CD4-positive, alpha-beta T cell (primary cell): ENCODE data around the gene FRMD5. TPM values are rescaled to one million over a fixed set of nuclear protein-coding genes. Genes with fewer than 3 reads are reported as not detected.

Experiments
- ATAC-seq: fragments of 200-7000 bp; cut with Tn5 transposase; one replicate; pipeline ENCODE4 v1.10.0; 2022; ENCODE audit warnings: mild to moderate bottlenecking; ENCODE audit not compliant: poor library complexity
- CTCF ChIA-PET: fragments of 350-600 bp; sonication (Branson Sonifier 250); formaldehyde crosslinking; loops from one replicate; lab custom pipeline; 2021; ENCODE audit warnings: antibody characterized with exemption, inconsistent platforms; lab: Charles Lee
- POLR2A ChIA-PET: fragments of 350-600 bp; sonication (Branson Sonifier 250); formaldehyde crosslinking; loops from one replicate; lab custom pipeline; 2021; ENCODE audit warnings: antibody characterized with exemption, inconsistent platforms; lab: Charles Lee
- DNase-seq, 14 experiments: peaks; one replicate each; pipeline ENCODE4 v3.0.0-alpha.2; 2013 to 2020; ENCODE audit warnings: mixed read lengths in 2 of 14
- H3K27ac ChIP-seq, 2 donors: one replicate each; pipeline versions ENCODE4 v1.5.1 to v1.7.0; 2013; ENCODE audit warnings: low read length in 2 of 2, low read depth in 1 of 2, mild to moderate bottlenecking in 1 of 2
- H3K27me3 ChIP-seq, 2 experiments: 1 replicate in 1 of 2; 2 replicates in 1 of 2; pipeline versions ENCODE4 v1.6.1 to v1.7.0; 2013; ENCODE audit warnings: low read length in 2 of 2, control low read depth in 1 of 2, mild to moderate bottlenecking in 1 of 2, moderate library complexity in 1 of 2; ENCODE audit not compliant: insufficient read depth in 2 of 2, control insufficient read depth in 1 of 2
- H3K36me3 ChIP-seq: one replicate; pipeline ENCODE4 v1.6.1; 2013; ENCODE audit warnings: low read length, control low read depth; ENCODE audit not compliant: insufficient read depth
- H3K4me1 ChIP-seq: one replicate; pipeline ENCODE4 v1.6.1; 2013; ENCODE audit warnings: low read length, control low read depth; ENCODE audit not compliant: insufficient read depth
- H3K4me3 ChIP-seq: one replicate; pipeline ENCODE4 v1.5.1; 2013; ENCODE audit warnings: mild to moderate bottlenecking, low read length, moderate library complexity
- H3K9me3 ChIP-seq, 2 experiments: 1 replicate in 1 of 2; 2 replicates in 1 of 2; pipeline versions ENCODE4 v1.6.1 to v1.7.0; 2013; ENCODE audit warnings: low read length in 2 of 2, mild to moderate bottlenecking in 2 of 2, control low read depth in 1 of 2, moderate library complexity in 1 of 2; ENCODE audit not compliant: control insufficient read depth in 1 of 2, insufficient read depth in 1 of 2
- H3K27ac Mint-ChIP-seq: one replicate; pipeline ENCODE4 v1.8.0; 2020; ENCODE audit warnings: mixed read lengths
- H3K27me3 Mint-ChIP-seq: one replicate; pipeline ENCODE4 v1.8.0; 2021; ENCODE audit warnings: mixed read lengths
- H3K36me3 Mint-ChIP-seq: one replicate; pipeline ENCODE4 v1.8.0; 2021; ENCODE audit warnings: low read depth, mixed read lengths
- H3K4me1 Mint-ChIP-seq: one replicate; pipeline ENCODE4 v1.8.0; 2021; ENCODE audit warnings: low read depth, mixed read lengths
- H3K4me3 Mint-ChIP-seq: one replicate; pipeline ENCODE4 v1.8.0; 2020; ENCODE audit warnings: mild to moderate bottlenecking, mixed read lengths
- H3K9me3 Mint-ChIP-seq: one replicate; pipeline ENCODE4 v1.8.0; 2020; ENCODE audit warnings: mixed read lengths
- intact Hi-C, 2 experiments: fragments of 100-400 bp; cut with DNase I in 1 of 2; cut with micrococcal nuclease in 1 of 2; formaldehyde crosslinking; loops; one replicate each; pipeline versions ENCODE4 v1.15.1 to v1.9.0; 2023 to 2025; cut with DNase I, micrococcal nuclease
- total RNA-seq, 174 experiments: library from RNA in 2 of 174; stranded (reverse) in 2 of 174; gene quantifications; one replicate each; pipeline ENCODE4 v1.2.3 and lab custom pipeline; 2021 to 2026
- TF ChIP-seq, protein P1 (sequence below): fragments of 200-600 bp; IDR thresholded peaks from one replicate; pipeline ENCODE4 v1.8.0; 2022; ENCODE audit warnings: antibody characterized with exemption, mild to moderate bottlenecking

Gene FRMD5
- total RNA-seq, 2 experiments from 2014 or later, result not detected

DNA sequence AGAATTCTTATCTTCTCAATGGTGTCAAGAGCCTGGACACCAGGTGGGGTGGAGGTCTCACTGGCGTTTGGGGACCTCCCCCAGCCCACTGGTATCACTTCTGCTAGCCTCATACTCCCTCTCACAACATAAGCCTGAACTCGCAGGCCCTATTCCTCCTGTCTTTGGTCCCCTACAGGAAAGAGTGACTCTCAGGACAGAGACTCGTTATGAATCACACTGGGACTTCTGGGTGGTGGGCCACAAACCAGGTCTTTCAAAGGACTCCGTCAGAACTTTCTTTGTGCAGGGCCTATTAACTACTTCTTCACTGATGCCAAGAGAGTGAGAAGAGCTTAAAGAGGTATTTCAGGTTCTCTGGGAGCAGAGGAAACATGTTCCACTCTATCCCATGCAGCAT, 267.9 kb downstream of the FRMD5 start:
- intact Hi-C loops, result no loop called here
- POLR2A ChIA-PET, result no interaction called here
- no peak overlapping the region for H3K27ac Mint-ChIP-seq
- Histone ChIP-seq H3K4me3 (no peak overlapping the region), H3K36me3 (no peaks in the 10 kb centered on the region), H3K9me3 (no peaks in the 10 kb centered on the region), H3K27me3 (peaks cover 0 to 2% of the 10 kb centered on the region in 2 experiments), H3K4me1 (no peaks in the 10 kb centered on the region), H3K27ac (no peak overlapping the region)
- TF ChIP-seq, protein P1, sequence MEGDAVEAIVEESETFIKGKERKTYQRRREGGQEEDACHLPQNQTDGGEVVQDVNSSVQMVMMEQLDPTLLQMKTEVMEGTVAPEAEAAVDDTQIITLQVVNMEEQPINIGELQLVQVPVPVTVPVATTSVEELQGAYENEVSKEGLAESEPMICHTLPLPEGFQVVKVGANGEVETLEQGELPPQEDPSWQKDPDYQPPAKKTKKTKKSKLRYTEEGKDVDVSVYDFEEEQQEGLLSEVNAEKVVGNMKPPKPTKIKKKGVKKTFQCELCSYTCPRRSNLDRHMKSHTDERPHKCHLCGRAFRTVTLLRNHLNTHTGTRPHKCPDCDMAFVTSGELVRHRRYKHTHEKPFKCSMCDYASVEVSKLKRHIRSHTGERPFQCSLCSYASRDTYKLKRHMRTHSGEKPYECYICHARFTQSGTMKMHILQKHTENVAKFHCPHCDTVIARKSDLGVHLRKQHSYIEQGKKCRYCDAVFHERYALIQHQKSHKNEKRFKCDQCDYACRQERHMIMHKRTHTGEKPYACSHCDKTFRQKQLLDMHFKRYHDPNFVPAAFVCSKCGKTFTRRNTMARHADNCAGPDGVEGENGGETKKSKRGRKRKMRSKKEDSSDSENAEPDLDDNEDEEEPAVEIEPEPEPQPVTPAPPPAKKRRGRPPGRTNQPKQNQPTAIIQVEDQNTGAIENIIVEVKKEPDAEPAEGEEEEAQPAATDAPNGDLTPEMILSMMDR, result no peak
- ATAC-seq (no peak), DNase-seq (no peak)
- H3K36me3 Mint-ChIP-seq, result no peaks in the 10 kb centered on the region
- H3K27me3 Mint-ChIP-seq, result peaks cover 9% of the 10 kb centered on the region
- no peaks in the 10 kb centered on the region for H3K9me3 Mint-ChIP-seq
- CTCF ChIA-PET, result no interaction called here
- H3K4me3 Mint-ChIP-seq, result no peak overlapping the region
- H3K4me1 Mint-ChIP-seq, result no peaks in the 10 kb centered on the region

DNA sequence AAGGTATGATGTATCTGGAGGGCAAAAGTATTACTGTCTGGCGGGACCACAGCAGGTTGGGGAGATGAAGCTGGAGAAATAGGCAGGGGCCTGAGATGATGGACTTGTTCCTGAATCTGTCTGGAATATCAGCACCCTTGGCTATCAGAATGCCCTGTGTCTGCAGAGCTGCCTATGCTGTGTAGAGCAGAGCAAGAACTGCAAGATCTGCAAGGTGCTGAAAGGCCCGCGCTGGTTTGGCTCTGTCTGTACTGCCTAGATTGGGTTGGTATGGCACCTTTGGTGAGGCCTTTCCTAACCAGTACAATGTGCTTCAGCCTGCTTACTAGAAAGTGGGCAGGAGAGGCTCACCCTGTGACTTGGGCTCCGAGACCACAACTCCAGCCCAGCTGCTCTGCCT, 271.5 kb downstream of the FRMD5 start:
- Histone ChIP-seq H3K36me3 (no peaks in the 10 kb centered on the region), H3K27ac (no peak overlapping the region), H3K27me3 (peaks cover 0 to 1% of the 10 kb centered on the region in 2 experiments), H3K9me3 (no peaks in the 10 kb centered on the region), H3K4me3 (no peak overlapping the region), H3K4me1 (no peaks in the 10 kb centered on the region)
- ChIA-PET CTCF (no interaction called here), POLR2A (no interaction called here)
- H3K4me1 Mint-ChIP-seq, result no peaks in the 10 kb centered on the region
- ATAC-seq, result no peak
- DNase-seq, result no peak
- TF ChIP-seq, protein P1, result no peak
- intact Hi-C loops, result no loop called here
- peaks cover 4% of the 10 kb centered on the region for H3K27me3 Mint-ChIP-seq
- no peak overlapping the region for H3K4me3 Mint-ChIP-seq
- no peak overlapping the region for H3K27ac Mint-ChIP-seq
- H3K36me3 Mint-ChIP-seq, result no peaks in the 10 kb centered on the region
- no peaks in the 10 kb centered on the region for H3K9me3 Mint-ChIP-seq

DNA sequence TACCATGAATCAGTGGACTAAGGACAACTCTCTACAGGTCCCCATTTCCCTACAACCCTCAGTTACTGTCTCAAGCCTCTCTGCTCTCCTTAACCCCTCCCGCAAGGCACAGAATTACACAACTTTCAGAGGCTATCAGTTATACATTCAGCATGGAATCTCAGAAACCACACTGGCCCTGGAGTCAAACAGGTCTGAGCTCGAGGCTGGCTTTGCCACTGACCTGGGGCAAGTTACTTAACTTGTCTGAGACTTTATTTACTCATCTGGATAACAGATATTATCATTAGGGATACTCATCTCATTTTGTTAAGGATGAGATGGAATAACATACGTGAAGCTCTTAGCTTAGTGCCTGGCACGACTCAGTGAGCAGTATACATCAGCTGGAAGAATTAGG, 273.1 kb downstream of the FRMD5 start:
- Histone ChIP-seq H3K9me3 (no peaks in the 10 kb centered on the region), H3K36me3 (no peaks in the 10 kb centered on the region), H3K4me3 (no peak overlapping the region), H3K27me3 (no peaks in the 10 kb centered on the region), H3K4me1 (no peaks in the 10 kb centered on the region), H3K27ac (no peak overlapping the region)
- POLR2A ChIA-PET, result no interaction called here
- no peak overlapping the region for H3K27ac Mint-ChIP-seq
- H3K9me3 Mint-ChIP-seq, result no peaks in the 10 kb centered on the region
- no peaks in the 10 kb centered on the region for H3K36me3 Mint-ChIP-seq
- CTCF ChIA-PET, result no interaction called here
- no peaks in the 10 kb centered on the region for H3K4me1 Mint-ChIP-seq
- no peak for DNase-seq
- TF ChIP-seq, protein P1, result no peak
- intact Hi-C loops, result no loop called here
- H3K27me3 Mint-ChIP-seq, result peaks cover under 1% of the 10 kb centered on the region
- no peak for ATAC-seq
- H3K4me3 Mint-ChIP-seq, result no peak overlapping the region
